Esophagus squamous epithelium (tissue), 4 donors: ENCODE results near the gene TDRD5.

ENCODE experiments used
- CTCF ChIP-seq, 6 experiments: fragments of 450-650 bp in 4 of 6; fragments of 200-600 bp in 2 of 6; sonication (generic) in 2 of 6; IDR thresholded peaks; one replicate each; pipeline ENCODE4 v1.5.1; 2016 to 2019; ENCODE audit warnings: antibody characterized with exemption in 6 of 6, mild to moderate bottlenecking in 4 of 6, moderate library complexity in 4 of 6
- POLR2A ChIP-seq, 4 donors: fragments of 450-650 bp; IDR thresholded peaks; one replicate each; pipeline ENCODE4 v1.6.1; 2017; ENCODE audit warnings: antibody characterized with exemption in 4 of 4, mild to moderate bottlenecking in 4 of 4, moderate library complexity in 3 of 4

GRCh38 chr1:179587336-179587735, 4.3 kb upstream of the TDRD5 start:
- TF ChIP-seq CTCF (IDR thresholded peaks at IDR 0.05) = no peak
- TF ChIP-seq POLR2A (IDR thresholded peaks at IDR 0.05) = no peak
